ENCODE measurements around the gene C4orf54.

The C4orf54 gene

DNA sequence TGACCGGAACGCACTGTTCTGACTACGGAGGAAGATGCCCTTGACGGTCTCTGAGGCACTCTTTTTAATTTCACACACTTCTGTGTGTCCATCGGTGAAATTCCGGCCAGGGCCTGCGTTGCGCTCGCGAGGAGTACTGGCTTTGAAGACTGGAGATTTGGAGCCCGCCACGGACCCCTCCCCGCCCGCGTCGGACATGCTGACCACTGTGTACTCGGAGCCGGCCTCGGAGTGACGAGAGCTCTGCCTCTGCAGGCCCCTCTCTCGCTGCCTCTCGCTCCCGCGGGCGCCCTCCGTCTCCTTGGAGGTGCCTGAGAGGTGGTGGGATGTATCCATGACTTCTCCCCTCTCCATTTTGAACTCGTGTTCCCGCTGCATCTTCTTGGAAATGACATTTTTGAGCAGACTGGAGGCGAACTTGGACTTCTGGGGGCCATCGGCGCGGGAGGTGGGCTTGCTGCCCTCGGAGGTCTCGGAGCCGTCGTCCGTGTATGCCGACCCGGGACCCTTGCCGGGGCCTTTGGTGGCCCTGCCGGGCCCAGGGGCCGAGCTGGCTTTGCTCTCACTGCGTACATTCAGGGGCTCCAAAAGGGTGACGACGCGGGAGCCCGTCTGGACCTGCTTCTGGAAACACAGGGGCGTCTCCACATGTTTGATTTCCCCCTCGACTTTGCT lies 5.7 kb downstream of the C4orf54 start:
- DNase-seq, result no peak

DNA sequence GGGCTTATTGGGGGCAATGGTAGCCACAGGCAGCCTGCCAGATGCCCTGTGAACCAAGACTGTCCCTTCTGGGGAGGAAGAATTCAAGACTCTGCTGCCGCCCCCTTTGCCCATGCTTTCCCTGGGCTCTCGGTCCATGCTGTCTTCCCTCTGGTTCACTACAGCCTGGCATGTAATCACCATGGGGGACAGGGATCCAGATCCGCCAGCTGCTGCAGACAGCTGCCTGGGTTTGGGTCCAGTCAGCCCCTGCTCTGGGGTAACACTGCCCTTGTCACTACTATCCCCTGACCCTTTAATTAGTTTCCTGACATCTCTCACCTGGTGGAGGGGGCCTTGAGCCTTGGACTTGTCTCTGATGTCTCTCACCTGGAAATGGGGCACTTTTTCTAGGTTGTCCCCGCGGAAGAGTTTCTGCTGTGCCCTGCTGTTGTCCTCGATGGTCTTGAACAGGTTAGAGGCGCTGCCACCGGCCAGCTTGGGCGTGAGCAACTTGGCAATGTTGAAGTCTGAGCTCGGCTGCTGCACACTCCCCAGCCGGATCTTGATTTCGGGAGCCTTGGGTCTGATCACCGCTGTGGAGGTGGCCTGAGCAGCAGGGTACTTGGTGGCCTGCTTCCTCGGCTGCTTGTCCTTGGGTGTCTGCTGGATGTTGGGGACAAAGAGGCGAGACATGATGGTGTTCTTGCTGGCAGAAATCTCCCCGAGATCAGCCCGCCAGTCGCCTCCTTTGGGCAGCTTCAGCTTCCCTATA lies 6.4 kb downstream of the C4orf54 start:
- no peak for DNase-seq

DNA sequence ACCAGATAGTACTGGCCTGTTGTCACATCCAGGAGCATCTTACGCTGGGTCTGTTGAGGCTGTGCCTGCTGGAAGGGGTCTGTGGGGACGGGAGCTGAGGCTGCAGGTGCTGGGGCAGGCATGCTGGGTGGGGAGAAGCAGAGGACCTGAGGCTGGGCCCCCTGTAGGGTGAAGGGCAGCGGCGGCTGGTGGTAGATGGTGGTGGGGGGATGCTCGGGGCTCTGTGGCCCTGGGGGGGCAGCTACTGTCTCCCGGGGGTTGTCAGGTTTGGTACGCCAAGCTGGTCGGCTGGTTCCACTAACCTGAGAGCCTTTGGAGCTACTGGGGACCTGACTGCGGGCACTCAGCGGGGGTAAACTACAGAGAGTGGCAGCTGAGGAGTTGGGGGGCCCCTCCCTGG lies 7.8 kb downstream of the C4orf54 start:
- DNase-seq, result no peak

DNA sequence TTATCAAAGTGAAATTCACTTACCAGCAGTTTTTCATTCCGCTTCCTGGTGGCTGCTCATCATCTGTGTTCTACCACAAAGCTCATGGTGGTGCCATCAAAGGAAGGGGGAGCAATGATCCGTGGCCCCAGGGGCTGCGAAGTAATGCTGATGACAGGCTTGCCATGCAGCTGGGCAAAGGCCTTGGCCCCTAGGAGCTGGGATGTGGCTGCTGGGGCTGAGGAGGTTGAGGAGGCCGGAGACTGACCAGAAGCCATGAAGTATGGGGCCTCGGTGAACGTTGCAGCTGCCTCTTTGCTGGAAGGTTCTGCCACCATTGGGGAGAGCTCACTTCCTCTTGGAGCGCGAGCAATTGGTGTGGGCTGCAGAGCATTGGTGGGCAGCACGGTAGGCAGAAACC lies 8.4 kb downstream of the C4orf54 start:
- no peak for DNase-seq

DNA sequence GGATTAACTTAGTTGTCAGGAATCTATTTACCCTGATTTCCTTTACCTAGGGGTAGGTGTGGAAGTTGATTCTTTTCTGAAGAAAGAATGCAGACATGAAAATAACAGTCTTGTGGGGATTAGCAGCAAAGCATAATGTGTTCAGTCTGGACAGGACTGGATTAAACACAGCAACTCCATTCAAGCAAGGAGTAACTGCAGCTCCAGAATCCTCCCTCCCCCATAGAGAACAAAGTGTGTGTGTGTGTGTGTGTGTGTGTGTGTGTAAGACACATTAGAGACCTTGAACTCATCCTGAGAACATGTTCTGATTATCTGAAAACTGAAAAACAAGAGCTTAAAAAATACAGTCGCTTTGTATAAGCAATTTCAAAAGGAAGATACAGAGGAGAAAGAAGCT lies 9.3 kb downstream of the C4orf54 start:
- DNase-seq, result no peak

DNA sequence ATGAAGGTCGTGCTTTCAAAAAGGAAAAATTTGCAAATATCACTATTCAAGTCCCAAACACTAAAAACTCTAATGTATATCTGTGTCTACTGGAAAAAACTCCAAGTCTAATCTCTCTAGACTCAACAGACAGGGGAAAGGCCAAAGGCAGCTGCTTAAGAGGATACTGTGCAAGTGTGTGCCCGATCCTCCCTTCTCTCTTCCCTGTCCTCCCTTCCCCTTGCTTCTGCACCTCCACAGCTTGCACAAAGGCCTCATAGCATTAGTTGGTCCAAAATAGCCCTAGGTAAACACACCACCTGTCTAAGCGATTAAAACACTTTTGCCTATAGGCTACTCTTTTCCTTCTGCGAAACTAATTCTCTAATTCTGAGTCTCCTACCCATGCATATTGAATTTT lies 10.6 kb downstream of the C4orf54 start:
- DNase-seq, result no peak

DNA sequence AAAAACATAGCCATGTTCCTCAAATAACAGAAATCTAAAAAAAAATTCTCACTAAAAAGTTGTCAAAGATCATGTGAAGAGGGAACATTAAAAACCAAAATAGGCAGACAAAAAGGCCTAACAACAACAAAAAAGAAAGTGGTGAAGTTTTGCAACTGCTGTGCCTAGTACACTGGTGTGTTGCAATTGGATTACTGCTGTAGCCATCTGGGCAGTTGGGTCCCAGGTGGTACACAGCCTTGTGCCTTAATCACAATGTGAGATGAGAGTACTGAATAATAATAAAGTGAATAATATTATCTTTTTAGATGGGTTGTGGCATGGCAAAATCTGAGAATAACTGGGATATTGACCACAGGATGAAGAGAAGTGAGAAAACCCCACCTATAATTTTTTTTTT lies 12.0 kb downstream of the C4orf54 start:
- no peak for DNase-seq

DNA sequence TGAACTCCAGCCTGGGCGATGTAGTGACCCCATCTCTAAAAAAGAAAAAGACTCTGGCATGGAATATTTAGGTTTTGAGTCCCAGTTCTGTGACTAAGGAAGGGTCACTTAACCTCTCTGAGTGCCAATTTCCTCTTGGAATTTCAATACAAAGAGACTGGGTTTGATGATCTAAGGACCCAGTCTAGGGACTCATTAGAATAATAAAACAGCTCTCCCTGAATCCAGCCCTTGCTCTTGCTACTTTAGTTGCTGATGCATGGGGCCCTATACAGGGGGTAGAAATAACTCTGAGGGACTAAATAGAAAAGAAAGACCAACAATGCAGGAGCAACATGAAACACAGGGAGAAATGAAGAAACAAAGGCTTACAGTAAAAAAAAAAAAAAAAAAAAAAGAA lies 12.6 kb downstream of the C4orf54 start:
- no peak for DNase-seq

DNA sequence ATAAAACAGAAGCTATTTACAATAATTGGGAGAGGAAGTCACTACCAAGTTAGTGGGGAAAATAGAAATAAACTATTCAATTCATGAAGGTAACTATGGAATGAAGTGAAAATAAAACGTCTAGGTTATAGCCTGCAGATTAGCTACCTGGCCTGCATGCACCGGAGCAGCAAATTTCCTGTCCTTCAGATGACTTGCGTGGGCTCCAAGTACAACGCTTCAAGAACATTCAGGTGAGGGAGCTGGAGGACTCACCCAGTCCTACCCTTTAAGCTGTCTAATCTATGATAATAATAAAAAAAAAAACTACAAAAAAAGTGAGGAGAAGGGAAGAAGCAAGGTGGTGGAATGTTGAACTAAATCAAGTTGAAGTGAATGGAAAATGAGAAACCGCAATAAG lies 13.2 kb downstream of the C4orf54 start:
- DNase-seq, result no peak

DNA sequence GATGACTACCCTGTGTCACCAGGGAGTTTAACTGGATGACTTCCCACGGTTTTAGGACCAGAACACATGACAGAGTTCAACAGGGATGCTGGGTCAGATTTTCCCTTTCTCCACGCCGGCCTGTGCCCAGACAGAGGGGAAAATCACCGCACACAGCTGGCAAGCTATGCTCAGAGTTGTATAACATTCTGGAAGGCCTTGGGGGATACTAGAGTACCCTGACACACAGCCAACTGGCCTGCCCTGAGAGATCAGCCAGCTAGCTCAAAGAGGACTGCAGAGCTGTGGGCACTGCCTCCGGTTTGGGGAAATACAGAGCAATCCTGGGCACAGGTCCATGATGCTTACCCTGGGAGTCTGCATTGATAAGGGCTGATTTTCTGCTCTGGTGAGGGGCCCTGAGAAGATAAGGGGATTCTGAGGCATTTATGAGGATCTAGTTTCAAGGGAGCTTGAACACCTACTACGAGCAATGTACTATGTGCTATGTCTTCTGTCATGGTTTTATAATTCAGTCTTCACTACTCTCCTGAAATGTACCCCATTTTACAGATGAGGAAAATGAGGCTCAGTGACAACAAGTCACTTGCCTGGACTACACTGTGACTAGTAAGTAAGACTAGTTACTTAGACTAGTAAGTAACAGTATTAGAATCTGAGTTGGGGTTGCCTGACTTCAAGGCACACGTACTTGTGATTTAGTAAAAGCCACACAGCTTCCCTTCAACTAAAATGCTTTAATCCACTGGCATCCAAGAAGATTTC lies 14.7 kb downstream of the C4orf54 start:
- DNase-seq, result no peak

DNA sequence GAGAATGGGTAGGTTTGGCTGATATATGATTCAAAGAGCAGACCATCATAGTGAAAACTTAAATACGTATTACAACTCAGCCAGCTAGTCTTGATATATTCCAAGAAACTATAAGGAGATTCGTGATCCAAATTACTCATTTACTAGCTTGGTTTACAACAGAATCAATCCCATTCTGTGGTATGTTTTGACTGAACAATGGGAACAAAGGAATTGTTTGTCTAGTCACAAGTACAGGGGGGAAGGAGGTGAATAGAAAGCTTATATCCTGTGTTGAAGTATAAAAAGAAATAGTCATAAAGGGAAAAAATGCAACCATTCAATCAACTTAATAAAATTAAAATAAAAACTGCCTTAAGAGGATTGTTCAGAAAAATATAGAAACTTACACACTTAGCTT lies 17.0 kb downstream of the C4orf54 start:
- no peak for DNase-seq

DNA sequence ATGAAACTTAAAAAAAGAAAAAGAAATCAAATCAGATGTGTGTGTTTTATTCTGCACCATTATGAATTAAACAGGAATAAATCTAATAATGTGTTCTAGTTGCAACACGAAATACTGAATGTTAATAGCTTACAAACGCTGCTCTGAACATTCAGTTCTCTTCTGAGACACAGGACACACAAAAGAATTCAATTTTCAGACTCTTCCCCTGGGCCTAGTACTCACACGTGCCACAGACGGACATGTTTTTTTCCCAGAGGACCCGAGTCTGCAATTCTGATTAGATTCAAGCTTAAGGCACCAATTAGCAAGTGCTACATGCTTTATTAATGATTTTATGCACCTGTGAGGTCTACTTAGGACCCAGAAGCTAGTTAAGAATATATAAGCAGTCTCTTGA lies 20.5 kb downstream of the C4orf54 start:
- no peak for DNase-seq

DNA sequence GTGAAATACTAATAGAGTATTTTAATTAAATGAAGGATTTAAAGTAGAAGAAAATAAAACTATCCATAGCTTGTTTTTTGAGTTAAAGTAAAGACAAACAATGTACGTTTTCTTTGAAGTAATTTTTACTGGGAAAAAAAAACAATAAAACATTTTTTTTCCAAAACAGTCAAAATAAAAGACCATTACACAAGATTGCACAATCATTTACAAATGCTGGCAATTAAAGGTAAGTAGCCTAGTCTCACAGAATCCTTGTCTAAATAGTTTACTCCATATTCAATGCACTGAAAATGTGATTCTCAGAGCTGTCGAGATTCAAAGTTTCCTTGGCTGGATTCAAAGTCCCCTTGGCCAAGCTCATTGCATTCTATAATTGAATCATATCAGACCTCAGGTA lies 21.2 kb downstream of the C4orf54 start:
- no peak for DNase-seq

DNA sequence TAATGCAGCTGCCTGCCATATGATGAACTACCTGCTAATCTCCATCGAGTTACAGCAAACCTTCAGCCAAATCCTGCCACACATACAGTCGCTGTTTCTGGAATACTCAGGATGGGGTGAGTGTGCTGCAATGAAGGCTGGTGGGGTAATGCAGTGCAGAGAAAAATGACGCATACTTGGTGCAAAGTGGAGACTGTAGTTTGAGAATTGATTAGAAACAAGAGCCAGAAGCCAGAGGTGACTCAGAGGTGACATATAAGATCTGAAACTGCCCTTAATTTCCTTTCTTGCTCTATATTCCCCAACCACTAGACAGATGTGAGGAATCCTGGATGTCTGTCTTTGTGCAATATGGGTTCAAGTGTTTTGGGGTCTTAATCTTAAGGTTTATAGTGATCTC lies 22.0 kb downstream of the C4orf54 start:
- DNase-seq, result no peak

DNA sequence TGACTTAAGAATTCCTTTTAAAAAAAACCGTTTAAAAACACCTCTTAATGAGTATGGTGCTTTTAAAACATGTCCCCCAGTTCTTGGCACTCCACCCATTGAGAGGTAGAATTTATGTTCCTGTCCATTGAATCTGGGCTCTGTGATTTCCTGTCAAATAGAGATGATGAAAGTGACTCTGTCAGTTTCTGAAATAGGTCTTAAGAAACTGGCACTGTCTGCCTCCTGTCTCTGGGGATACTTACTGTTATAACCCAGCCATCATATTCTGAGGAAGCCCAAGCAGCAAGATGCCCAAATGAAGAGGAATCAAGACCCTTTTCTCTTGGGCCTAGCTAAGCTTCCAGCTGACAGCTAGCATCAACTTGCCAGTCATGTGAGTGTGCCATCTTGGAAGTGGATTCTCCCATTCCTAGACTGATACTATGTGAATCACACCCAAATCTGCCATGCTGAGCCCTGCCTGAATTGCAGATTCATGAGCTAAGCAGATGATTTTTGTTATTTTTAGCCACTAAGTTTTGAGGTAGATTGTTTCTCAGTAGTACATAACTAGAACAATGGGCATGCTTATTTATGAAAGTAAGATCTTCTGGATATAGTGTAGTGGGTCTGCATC lies 22.8 kb downstream of the C4orf54 start:
- no peak for DNase-seq

DNA sequence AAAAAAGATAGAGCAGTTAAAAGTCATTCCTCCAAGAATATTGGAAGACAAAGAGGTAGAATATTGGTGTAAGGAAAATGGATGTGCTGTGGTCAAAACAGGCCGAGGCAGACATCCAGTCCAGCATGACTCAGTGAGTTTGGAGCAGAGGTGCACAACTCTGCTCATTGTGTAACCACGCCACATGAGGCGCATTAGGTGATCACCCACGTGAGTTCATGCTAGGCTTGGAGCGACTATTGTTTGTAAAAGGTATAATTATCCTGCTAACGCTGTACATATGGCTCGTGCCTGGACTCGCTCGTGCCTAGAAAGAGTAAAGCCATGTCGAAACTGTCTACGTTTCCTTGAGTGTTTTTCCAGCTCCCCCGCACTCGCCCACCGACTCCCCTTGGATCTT lies 23.9 kb downstream of the C4orf54 start:
- DNase-seq, result no peak

DNA sequence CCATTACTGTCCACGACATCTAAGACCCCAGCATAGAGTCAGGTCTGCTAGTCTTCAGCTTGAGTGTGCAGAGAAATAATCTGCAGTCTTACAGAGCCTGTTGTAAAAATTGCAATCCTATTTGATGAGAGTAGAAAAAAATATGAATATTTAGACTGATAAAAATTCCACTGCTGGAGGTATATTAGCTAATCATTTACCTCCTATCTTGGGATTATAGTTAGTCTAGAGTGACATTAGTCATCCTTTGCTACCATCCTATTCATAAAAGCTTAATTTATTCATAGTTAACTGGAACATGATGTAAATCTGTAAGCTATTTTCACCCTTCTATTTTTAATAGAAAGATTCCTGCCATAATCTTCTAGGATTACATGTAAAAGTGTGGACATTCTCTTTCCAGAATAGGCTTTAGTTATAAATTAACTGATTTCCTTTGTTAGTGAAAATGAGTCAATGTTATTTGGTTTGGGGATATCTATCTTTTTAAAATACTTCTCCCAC lies 26.7 kb downstream of the C4orf54 start:
- no peak for DNase-seq

DNA sequence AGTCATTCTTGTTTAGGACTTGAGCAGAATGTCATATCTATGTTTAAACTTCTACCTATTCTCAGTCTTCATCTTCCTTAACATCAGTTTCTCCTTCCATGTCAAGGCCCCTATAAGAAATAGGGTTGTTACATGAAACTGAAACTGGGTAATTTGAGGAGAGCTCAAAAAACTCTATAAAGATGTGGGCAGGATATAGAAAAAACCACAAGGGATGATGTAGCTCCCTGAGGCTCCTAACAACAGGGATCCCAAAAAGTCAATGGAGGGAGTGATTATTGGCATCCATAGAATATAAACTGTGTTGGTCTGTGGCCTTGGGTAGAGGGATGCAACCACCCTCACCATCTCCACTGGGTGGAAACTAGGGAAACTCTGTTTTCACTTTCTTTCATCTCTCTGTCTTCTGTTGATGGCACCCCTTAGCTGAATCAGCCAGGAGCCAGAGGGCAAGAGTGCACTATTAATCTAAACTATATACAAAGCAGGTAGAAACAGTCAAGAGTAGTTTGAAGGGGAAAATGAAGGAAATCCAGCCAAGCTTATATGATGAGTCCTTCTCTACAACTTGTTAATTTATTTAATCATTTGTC lies 27.6 kb downstream of the C4orf54 start:
- DNase-seq, result no peak

DNA sequence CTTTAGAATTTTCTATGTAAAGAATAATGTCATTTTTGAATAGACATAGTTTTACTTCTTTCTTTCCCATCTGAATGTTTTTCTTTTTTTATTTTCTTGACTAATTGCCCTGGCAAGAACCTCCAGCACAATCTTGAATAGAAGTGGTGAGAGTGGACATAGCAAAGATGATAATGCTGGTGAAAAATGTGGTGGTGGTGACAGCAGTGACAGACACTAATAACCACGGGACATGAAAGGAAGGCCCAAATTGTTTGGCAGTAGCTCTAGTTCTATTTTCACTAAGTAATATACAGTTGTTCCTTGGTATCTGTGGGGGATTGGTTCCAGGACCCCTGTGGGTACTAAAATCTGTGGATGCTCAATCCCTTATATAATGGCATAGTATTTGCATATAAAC lies 29.6 kb downstream of the C4orf54 start:
- DNase-seq, result no peak

DNA sequence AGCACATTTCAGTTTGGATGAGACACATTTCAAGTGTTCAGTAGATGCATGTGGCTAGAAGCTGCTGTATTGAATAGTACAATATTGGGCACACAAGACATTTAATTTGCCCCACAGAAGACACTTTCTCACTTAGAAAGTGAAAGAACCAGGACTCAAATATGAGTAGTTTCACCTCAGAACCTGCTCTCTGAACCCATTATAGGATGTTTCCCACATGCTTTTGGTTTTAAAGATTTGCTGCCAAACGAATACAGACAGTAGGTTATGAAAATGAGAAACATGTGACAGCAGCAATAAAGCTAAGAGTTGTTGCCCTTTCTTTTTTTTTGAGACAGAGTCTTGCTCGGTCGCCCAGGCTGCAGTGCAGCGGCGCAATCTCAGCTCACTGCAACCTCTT lies 32.3 kb downstream of the C4orf54 start:
- DNase-seq, result no peak

DNA sequence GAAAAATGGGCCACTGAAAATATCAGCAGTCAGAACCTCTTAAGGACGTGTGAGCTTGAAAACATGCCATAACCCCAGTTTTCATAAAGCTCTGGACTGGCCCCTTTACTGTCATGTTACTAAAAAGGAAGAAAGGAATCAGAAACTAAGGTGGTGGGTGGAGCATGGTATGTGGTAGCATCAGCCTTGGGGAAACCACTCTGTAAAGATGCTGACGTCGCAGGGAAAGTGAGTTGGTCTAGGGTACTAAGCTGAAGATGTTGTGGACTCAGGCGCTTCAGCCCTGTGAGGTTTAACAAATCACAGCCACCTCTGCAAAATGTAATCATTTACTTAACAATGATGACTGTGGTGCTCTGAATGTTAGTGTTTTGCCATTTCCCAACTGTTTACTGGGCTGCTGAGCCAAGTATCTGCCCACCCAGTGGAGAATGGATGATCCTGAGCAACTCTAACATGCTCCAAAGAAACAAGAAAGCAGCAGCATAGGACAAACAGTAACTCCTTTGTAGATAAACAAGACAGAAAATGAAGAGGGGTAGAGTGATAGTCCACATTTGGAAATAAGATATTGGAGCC lies 33.4 kb downstream of the C4orf54 start:
- DNase-seq, result no peak

DNA sequence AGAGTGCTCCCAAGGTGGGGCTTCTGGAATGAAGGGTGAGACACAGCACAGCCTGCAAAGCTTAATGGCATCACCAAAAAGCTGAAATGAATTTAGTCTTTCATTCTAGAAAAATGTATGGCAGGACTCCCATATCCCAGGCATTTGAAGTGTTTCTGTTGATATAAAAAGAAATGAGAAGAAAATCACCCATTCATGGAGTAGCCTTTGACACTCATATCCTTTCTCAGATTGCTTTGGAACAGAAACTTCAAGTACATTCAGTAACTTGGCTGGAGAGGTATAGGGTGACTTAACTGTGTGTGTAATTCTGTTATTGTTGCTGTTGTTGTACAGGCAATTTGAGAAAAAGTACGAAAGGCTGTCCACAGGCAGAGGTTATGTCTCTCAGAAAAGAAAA lies 35.3 kb downstream of the C4orf54 start:
- DNase-seq, result no peak

DNA sequence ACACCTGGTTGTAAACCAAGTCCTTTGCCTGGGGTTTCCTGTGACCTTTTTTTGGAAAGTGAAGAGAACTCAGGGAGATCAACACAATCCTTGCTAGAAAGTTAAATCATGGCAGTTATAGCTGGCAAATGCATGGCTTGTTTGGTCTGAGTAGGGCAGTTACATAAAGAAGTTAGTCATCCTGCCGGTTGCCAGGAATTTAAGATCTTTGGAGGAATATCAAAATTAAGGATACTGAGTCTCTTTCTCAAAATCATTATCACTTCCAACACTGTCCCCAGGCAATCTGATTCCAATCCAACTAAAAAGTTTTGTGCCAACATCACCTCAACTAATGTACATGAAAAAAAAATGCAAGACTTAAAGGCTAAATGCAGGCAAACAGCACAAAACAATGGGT lies 40.3 kb downstream of the C4orf54 start:
- DNase-seq, result no peak

Data from cerebellar nuclear complex (tissue), 1 donor.